B cell (primary cell): ENCODE measurements around the gene HHEX. TPM values are rescaled to one million over a fixed set of nuclear protein-coding genes. Genes with fewer than 3 reads are reported as not detected.

Experiments
- ATAC-seq: fragments of 200-7000 bp; cut with Tn5 transposase; one replicate; pipeline ENCODE4 v1.10.0; 2021; ENCODE audit warnings: low read depth, mild to moderate bottlenecking, moderate number of reproducible peaks, moderate library complexity
- CTCF ChIA-PET: fragments of 350-600 bp; sonication (Branson Sonifier 250); formaldehyde crosslinking; loops from one replicate; lab custom pipeline; 2021; ENCODE audit warnings: antibody characterized with exemption, inconsistent platforms; lab: Charles Lee
- POLR2A ChIA-PET: fragments of 350-600 bp; sonication (Branson Sonifier 250); formaldehyde crosslinking; loops from one replicate; lab custom pipeline; 2021; ENCODE audit warnings: antibody characterized with exemption; lab: Charles Lee
- DNase-seq: peaks from one replicate; pipeline ENCODE4 v3.0.0; 2013
- H2AFZ ChIP-seq: 2 replicates; pipeline ENCODE4 v1.6.1; 2012; ENCODE audit warnings: mild to moderate bottlenecking, low read depth, low read length; ENCODE audit not compliant: insufficient read depth, poor library complexity, severe bottlenecking
- H3K27ac ChIP-seq, 2 donors: 1 replicate in 1 of 2; 2 replicates in 1 of 2; pipeline ENCODE4 v1.5.1; 2012 to 2013; ENCODE audit warnings: low read length in 2 of 2, mild to moderate bottlenecking in 2 of 2, moderate library complexity in 1 of 2
- H3K27me3 ChIP-seq, 4 experiments: fragments of 200-600 bp in 1 of 4; sonication (generic) in 1 of 4; replicated peaks in 1 of 4; 1 replicate in 2 of 4; 2 replicates in 2 of 4; pipeline versions ENCODE4 v1.6.1 to v1.7.0; 2013 to 2016; ENCODE audit warnings: low read length in 3 of 4, mild to moderate bottlenecking in 2 of 4, mixed read lengths in 1 of 4, moderate library complexity in 1 of 4; ENCODE audit not compliant: insufficient read depth in 4 of 4, control insufficient read depth in 3 of 4; ENCODE audit errors: control extremely low read depth in 1 of 4
- H3K36me3 ChIP-seq, 2 experiments: replicated peaks in 1 of 2; 1 replicate in 1 of 2; 2 replicates in 1 of 2; pipeline versions ENCODE4 v1.6.1 to v1.7.1; 2013; ENCODE audit warnings: low read length in 1 of 2; ENCODE audit not compliant: insufficient read depth in 2 of 2, control insufficient read depth in 1 of 2; ENCODE audit errors: control extremely low read depth in 1 of 2, extremely low read depth in 1 of 2
- H3K4me1 ChIP-seq, 2 donors: fragments of 200-600 bp in 1 of 2; sonication (generic) in 1 of 2; 1 replicate in 1 of 2; 2 replicates in 1 of 2; pipeline versions ENCODE4 v1.5.1 to v1.6.1; 2013 to 2017; ENCODE audit warnings: low read length in 2 of 2; ENCODE audit not compliant: control insufficient read depth in 2 of 2, insufficient read depth in 2 of 2
- H3K4me2 ChIP-seq: replicated peaks from 2 replicates; pipeline ENCODE3; 2012; ENCODE audit warnings: mild to moderate bottlenecking, low read depth, low read length; ENCODE audit not compliant: poor library complexity, severe bottlenecking
- H3K4me3 ChIP-seq, 5 experiments: fragments of 200-600 bp in 1 of 5; sonication (generic) in 1 of 5; 1 replicate in 3 of 5; 2 replicates in 2 of 5; pipeline versions ENCODE4 v1.5.1 to v1.7.0; 2011 to 2016; ENCODE audit warnings: low read length in 4 of 5, mild to moderate bottlenecking in 4 of 5, low read depth in 2 of 5, control low read depth in 1 of 5, moderate library complexity in 1 of 5; ENCODE audit not compliant: insufficient read depth in 1 of 5; ENCODE audit errors: control extremely low read depth in 1 of 5, extremely low read depth in 1 of 5
- H3K79me2 ChIP-seq: fragments of 200-600 bp; sonication (generic); one replicate; pipeline ENCODE4 v1.6.0; 2016; ENCODE audit warnings: low read length; ENCODE audit not compliant: control insufficient read depth, insufficient read depth
- H3K9ac ChIP-seq: fragments of 200-600 bp; sonication (generic); 2 replicates; pipeline ENCODE4 v1.6.1; 2017; ENCODE audit warnings: mild to moderate bottlenecking, low read length, moderate library complexity
- H3K9me3 ChIP-seq, 3 donors: one replicate each; pipeline versions ENCODE4 v1.6.1 to v1.7.1; 2013; ENCODE audit warnings: low read length in 2 of 3; ENCODE audit not compliant: control insufficient read depth in 2 of 3, insufficient read depth in 1 of 3; ENCODE audit errors: control extremely low read depth in 1 of 3
- H4K20me1 ChIP-seq: 2 replicates; pipeline ENCODE4 v1.6.0; 2012; ENCODE audit warnings: mild to moderate bottlenecking, low read length; ENCODE audit not compliant: insufficient read depth, control insufficient read depth, poor library complexity, severe bottlenecking
- H3K27ac Mint-ChIP-seq: one replicate; pipeline ENCODE4 v1.8.0; 2021; ENCODE audit warnings: mixed read lengths
- H3K27me3 Mint-ChIP-seq: one replicate; pipeline ENCODE4 v1.8.0; 2021; ENCODE audit warnings: mixed read lengths
- H3K4me1 Mint-ChIP-seq: one replicate; pipeline ENCODE4 v1.8.0; 2021; ENCODE audit warnings: mixed read lengths
- H3K4me3 Mint-ChIP-seq: one replicate; pipeline ENCODE4 v1.8.0; 2021; ENCODE audit warnings: mixed read lengths
- H3K9me3 Mint-ChIP-seq: one replicate; pipeline ENCODE4 v1.8.0; 2022; ENCODE audit warnings: mixed read lengths; ENCODE audit not compliant: insufficient read depth
- EZH2 ChIP-seq: IDR thresholded peaks from 2 replicates; pipeline ENCODE4 v1.6.1; 2012; ENCODE audit warnings: borderline replicate concordance, low read depth, mild to moderate bottlenecking, moderate library complexity, low read length; ENCODE audit not compliant: insufficient read depth, poor library complexity, severe bottlenecking
- WGBS: methylation state at CpG from one replicate; pipeline ENCODE4 v1.1.5; 2013; ENCODE audit warnings: missing lambda C conversion rate; ENCODE audit not compliant: insufficient coverage; 5-methylcytosine and 5-hydroxymethylcytosine counted together
- intact Hi-C: fragments of 100-400 bp; cut with micrococcal nuclease; formaldehyde crosslinking; loops from one replicate; pipeline ENCODE4 v1.10.0; 2022
- polyA plus RNA-seq: library from polyadenylated mRNA; depleted of rRNA; stranded (reverse); fragments of >200 nt; gene quantifications from 2 replicates; pipeline ENCODE4 v1.2.3, GENCODE V29; 2012
- total RNA-seq, 2 donors: library from RNA; stranded (reverse); fragments of 120-200 nt in 1 of 2; gene quantifications; 1 replicate in 1 of 2; 2 replicates in 1 of 2; pipeline versions ENCODE4 v1.2.3 to v1.2.4, GENCODE V29; 2013 to 2022
- TF ChIP-seq, protein P1 (sequence below): fragments of 200-600 bp; IDR thresholded peaks from one replicate; pipeline ENCODE4 v1.8.0; 2022; ENCODE audit warnings: antibody characterized with exemption, mild to moderate bottlenecking

Gene HHEX
- total and polyA plus RNA-seq, 2 donors (not counting 1 experiment from before 2014, with no cell fraction given): 96.9 to 149 TPM

DNA sequence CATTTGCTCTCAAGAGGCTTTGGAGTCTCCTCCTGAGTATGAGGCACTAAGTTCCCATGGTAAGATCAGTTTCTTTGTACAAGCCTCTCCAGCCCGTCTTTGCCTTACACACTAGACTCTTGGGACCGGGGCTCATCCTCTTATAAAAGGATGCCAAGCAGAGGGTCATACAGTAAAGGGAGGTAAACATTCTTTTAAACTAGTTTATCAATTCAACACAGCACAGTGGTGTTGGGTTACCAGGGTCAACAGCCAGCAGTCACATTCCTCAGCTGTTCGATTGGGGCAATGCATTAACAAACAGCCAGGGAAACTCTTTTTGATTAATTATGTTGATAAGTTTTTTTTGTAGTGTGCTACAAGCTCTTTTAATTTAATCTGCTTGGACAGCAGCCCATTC lies 37.8 kb downstream of the HHEX start:
- Histone ChIP-seq H2AFZ (no peak overlapping the region), H3K4me1 (peaks cover 28 to 29% of the 10 kb centered on the region in 2 donors), H3K4me2 (no peak overlapping the region), H3K9me3 (peaks cover 0 to 3% (median 0%) of the 10 kb centered on the region in 3 donors), H3K4me3 (no peak overlapping the region), H3K36me3 (no peaks in the 10 kb centered on the region), H3K27me3 (no peaks in the 10 kb centered on the region), H3K27ac (no peak overlapping the region), H4K20me1 (no peaks in the 10 kb centered on the region), H3K79me2 (peaks cover 4% of the 10 kb centered on the region), H3K9ac (no peak overlapping the region)
- POLR2A ChIA-PET: interaction anchor here (0.6 to 1.3 kb wide), 2 partner anchors 8 to 36 kb away, joined by 3 read pairs; no protein-coding TSS in a partner anchor
- no peak for DNase-seq
- no peak for ATAC-seq
- no peak overlapping the region for H3K27ac Mint-ChIP-seq
- no peaks in the 10 kb centered on the region for H3K27me3 Mint-ChIP-seq
- 100% methylated on average over 2 of the region's 3 CpGs for WGBS
- no peak overlapping the region for H3K4me3 Mint-ChIP-seq
- peaks cover 39% of the 10 kb centered on the region for H3K4me1 Mint-ChIP-seq
- intact Hi-C loops: no loop called here
- TF ChIP-seq, protein P1, sequence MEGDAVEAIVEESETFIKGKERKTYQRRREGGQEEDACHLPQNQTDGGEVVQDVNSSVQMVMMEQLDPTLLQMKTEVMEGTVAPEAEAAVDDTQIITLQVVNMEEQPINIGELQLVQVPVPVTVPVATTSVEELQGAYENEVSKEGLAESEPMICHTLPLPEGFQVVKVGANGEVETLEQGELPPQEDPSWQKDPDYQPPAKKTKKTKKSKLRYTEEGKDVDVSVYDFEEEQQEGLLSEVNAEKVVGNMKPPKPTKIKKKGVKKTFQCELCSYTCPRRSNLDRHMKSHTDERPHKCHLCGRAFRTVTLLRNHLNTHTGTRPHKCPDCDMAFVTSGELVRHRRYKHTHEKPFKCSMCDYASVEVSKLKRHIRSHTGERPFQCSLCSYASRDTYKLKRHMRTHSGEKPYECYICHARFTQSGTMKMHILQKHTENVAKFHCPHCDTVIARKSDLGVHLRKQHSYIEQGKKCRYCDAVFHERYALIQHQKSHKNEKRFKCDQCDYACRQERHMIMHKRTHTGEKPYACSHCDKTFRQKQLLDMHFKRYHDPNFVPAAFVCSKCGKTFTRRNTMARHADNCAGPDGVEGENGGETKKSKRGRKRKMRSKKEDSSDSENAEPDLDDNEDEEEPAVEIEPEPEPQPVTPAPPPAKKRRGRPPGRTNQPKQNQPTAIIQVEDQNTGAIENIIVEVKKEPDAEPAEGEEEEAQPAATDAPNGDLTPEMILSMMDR: no peak
- no peak for TF ChIP-seq EZH2
- no peaks in the 10 kb centered on the region for H3K9me3 Mint-ChIP-seq
- CTCF ChIA-PET: interaction anchor here (0.6 to 1.4 kb wide), 4 partner anchors 14 to 119 kb away, joined by 3 read pairs; no protein-coding TSS in a partner anchor

- CTCF ChIA-PET: interaction anchor here (0.6 to 1.3 kb wide), 4 partner anchors 14 to 25 kb away, joined by 3 read pairs; no protein-coding TSS in a partner anchor
- Histone ChIP-seq H3K9ac (no peak overlapping the region), H3K4me1 (peaks cover 36 to 41% of the 10 kb centered on the region in 2 donors), H3K36me3 (no peaks in the 10 kb centered on the region), H3K79me2 (peaks cover 4% of the 10 kb centered on the region), H2AFZ (no peak overlapping the region), H3K9me3 (peaks cover 0 to 3% (median 0%) of the 10 kb centered on the region in 3 donors), H3K27ac (peak overlapping the region in 1 of 2 donors; percentile 25), H4K20me1 (no peaks in the 10 kb centered on the region), H3K4me2 (peak overlapping the region; percentile 58), H3K27me3 (no peaks in the 10 kb centered on the region), H3K4me3 (peak overlapping the region in 1 of 5 experiments; percentile 12)
- H3K4me3 Mint-ChIP-seq: peak overlapping the region; percentile 55
- no peaks in the 10 kb centered on the region for H3K9me3 Mint-ChIP-seq
- TF ChIP-seq EZH2: no peak
- TF ChIP-seq, protein P1: no peak
- H3K27me3 Mint-ChIP-seq: no peaks in the 10 kb centered on the region
- POLR2A ChIA-PET: interaction anchor here (0.7 to 1.0 kb wide), 2 partner anchors 17 to 113 kb away, joined by 8 read pairs; no protein-coding TSS in a partner anchor
- ATAC-seq (peak; percentile 54), DNase-seq (peak; percentile 35)
- H3K27ac Mint-ChIP-seq: peak overlapping the region; percentile 22
- 0% methylated on average over 1 of the region's 2 CpGs for WGBS
- peaks cover 48% of the 10 kb centered on the region for H3K4me1 Mint-ChIP-seq
- intact Hi-C loops: no loop called here
Observed at GRCh38 chr10:92729886-92730285, 40.1 kb downstream of the HHEX start.
